IMR-90 (cell line): ENCODE measurements around the gene PLD3.

Experiments used
- BHLHE40 ChIP-seq: fragments of 150-350 bp; IDR thresholded peaks from 2 replicates; pipeline ENCODE4 v1.6.1; 2016; ENCODE audit warnings: mild to moderate bottlenecking, low read depth, low read length
- CEBPB ChIP-seq: IDR thresholded peaks from 2 replicates; pipeline ENCODE4 v1.6.1; 2012; ENCODE audit warnings: low read depth, low read length, improper control_type of control experiment
- POLR2A ChIP-seq: IDR thresholded peaks from 2 replicates; pipeline ENCODE4 v1.6.1; 2012; ENCODE audit warnings: mild to moderate bottlenecking, low read depth, low read length
- RCOR1 ChIP-seq: IDR thresholded peaks from 2 replicates; pipeline ENCODE4 v1.6.1; 2012; ENCODE audit warnings: mild to moderate bottlenecking, low read length, improper control_type of control experiment; ENCODE audit not compliant: insufficient replicate concordance
- TF ChIP-seq, protein P1 (sequence below): conservative IDR thresholded peaks from 2 replicates; pipeline ENCODE4 v1.5.1; 2012; ENCODE audit warnings: mild to moderate bottlenecking, low read depth, low read length, improper control_type of control experiment
- TF ChIP-seq, protein P2 (sequence below): fragments of 150-350 bp; IDR thresholded peaks from 2 replicates; pipeline ENCODE4 v1.6.1; 2017; ENCODE audit warnings: mild to moderate bottlenecking, antibody characterized with exemption, low read length, low read depth

DNA sequence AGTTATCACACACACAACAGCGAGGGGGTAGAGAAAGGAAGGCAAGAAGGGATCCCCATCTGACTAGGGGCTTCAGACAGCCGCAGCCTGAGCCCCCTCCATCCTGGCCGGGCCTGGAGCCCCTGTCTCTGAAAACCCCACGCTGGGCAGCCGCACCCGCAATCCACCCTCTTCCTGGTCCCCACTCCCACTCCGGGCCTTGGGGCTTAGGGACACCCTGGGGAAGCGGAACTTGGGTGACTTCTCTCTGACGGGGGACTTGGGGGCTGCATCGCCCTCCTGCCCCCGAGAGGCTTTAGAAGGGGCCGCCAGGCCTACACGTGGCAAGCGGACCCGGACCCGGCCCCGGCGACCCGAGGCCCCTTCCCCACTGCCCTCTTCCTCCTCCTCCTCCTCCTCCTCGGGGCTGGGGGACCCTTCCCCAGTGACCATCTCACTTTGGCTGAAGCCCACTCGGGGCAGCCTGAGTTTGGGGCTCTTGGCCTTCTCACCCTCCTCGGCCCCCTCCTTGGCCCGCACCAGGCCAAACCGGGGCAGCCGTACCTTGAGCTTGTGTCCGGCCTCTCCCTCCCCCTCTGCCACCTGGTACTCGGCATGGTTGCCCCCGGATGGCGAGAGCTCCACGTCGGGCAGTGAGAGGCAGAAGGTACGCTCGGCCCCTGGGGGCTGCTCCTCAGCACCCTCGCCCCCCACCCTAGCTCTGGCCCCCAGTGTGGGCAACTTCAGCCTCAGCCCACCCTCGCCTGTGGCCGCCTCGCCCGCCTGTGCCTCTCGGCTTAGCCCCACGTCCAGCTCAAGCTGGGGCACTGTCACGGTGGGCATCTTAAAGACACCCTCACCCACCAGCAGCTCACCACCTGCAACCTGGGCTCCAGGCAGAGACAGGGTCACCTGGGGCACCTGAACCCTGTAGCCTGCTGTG lies 45.7 kb downstream of the PLD3 start:
- TF ChIP-seq, protein P1, sequence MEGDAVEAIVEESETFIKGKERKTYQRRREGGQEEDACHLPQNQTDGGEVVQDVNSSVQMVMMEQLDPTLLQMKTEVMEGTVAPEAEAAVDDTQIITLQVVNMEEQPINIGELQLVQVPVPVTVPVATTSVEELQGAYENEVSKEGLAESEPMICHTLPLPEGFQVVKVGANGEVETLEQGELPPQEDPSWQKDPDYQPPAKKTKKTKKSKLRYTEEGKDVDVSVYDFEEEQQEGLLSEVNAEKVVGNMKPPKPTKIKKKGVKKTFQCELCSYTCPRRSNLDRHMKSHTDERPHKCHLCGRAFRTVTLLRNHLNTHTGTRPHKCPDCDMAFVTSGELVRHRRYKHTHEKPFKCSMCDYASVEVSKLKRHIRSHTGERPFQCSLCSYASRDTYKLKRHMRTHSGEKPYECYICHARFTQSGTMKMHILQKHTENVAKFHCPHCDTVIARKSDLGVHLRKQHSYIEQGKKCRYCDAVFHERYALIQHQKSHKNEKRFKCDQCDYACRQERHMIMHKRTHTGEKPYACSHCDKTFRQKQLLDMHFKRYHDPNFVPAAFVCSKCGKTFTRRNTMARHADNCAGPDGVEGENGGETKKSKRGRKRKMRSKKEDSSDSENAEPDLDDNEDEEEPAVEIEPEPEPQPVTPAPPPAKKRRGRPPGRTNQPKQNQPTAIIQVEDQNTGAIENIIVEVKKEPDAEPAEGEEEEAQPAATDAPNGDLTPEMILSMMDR = no peak
- no peak for TF ChIP-seq RCOR1
- TF ChIP-seq, protein P2, sequence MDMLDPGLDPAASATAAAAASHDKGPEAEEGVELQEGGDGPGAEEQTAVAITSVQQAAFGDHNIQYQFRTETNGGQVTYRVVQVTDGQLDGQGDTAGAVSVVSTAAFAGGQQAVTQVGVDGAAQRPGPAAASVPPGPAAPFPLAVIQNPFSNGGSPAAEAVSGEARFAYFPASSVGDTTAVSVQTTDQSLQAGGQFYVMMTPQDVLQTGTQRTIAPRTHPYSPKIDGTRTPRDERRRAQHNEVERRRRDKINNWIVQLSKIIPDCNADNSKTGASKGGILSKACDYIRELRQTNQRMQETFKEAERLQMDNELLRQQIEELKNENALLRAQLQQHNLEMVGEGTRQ = no peak
- TF ChIP-seq BHLHE40 = no peak
- TF ChIP-seq CEBPB = no peak
- no peak for TF ChIP-seq POLR2A
